Panc1 (cell line): ENCODE measurements around the gene METTL9. TPM values are rescaled to one million over a fixed set of nuclear protein-coding genes. Genes with fewer than 3 reads are reported as not detected.
"Not testable (repeated sequence)": the region's sequence is repeated elsewhere in the genome, so short reads cannot be mapped to it uniquely, and the experiment has no call there.

Experiments
- ATAC-seq: fragments of 200-7000 bp; cut with Tn5 transposase; 2 replicates; pipeline ENCODE4 v1.9.1; 2020; ENCODE audit warnings: mild to moderate bottlenecking, moderate library complexity
- BruUV-seq: library from RNA; stranded (reverse); fragments of 400-500 nt; replicated peaks from 2 replicates; lab custom pipeline; 2021; lab: Mats Ljungman, UMichigan
- CTCF ChIA-PET: fragments of 300-600 bp; sonication (Branson Sonifier 250); formaldehyde crosslinking; loops from one replicate; lab custom pipeline; 2022; ENCODE audit warnings: antibody characterized with exemption; lab: Charles Lee
- POLR2A ChIA-PET: fragments of 300-600 bp; sonication (Branson Sonifier 250); formaldehyde crosslinking; loops from one replicate; lab custom pipeline; 2022; ENCODE audit warnings: antibody characterized with exemption; lab: Charles Lee
- DNase-seq: peaks from one replicate; pipeline ENCODE4 v3.0.0-alpha.2; 2010; ENCODE audit warnings: low read depth, low spot score
- H3K27ac ChIP-seq: 2 replicates; pipeline ENCODE4 v1.5.1; 2011; ENCODE audit warnings: mild to moderate bottlenecking, low read length, inconsistent platforms
- H3K27me3 ChIP-seq: fragments of 200-500 bp; sonication (Bioruptor generic); 2 replicates; pipeline ENCODE4 v1.6.0; 2014; ENCODE audit warnings: low read length, inconsistent platforms; ENCODE audit not compliant: control insufficient read depth, insufficient read depth
- H3K36me3 ChIP-seq: fragments of 200-500 bp; sonication (Bioruptor generic); 2 replicates; pipeline ENCODE4 v1.5.1; 2014; ENCODE audit warnings: inconsistent platforms, mild to moderate bottlenecking, low read length, moderate library complexity; ENCODE audit not compliant: control insufficient read depth, insufficient read depth
- H3K4me1 ChIP-seq: 2 replicates; pipeline ENCODE4 v1.5.1; 2011; ENCODE audit warnings: inconsistent platforms, mild to moderate bottlenecking, low read length, moderate library complexity; ENCODE audit not compliant: control insufficient read depth, insufficient read depth
- H3K4me3 ChIP-seq, 2 experiments: 2 replicates each; pipeline ENCODE4 v1.5.1; 2011 to 2012; ENCODE audit warnings: low read depth in 2 of 2, low read length in 2 of 2, mild to moderate bottlenecking in 2 of 2, inconsistent platforms in 1 of 2, moderate library complexity in 1 of 2
- H3K9me3 ChIP-seq: fragments of 200-500 bp; sonication (Bioruptor generic); 2 replicates; pipeline ENCODE4 v1.5.1; 2014; ENCODE audit warnings: low read depth, mild to moderate bottlenecking, inconsistent platforms, low read length, moderate library complexity; ENCODE audit not compliant: control insufficient read depth, insufficient read depth
- CTCF ChIP-seq: fragments of 450-650 bp; IDR thresholded peaks from 2 replicates; pipeline ENCODE4 v1.5.1; 2017; ENCODE audit warnings: mild to moderate bottlenecking
- POLR2AphosphoS5 ChIP-seq: IDR thresholded peaks from 2 replicates; pipeline ENCODE4 v1.6.1; 2012; ENCODE audit warnings: mild to moderate bottlenecking, low read depth, low read length, moderate library complexity
- REST ChIP-seq, 2 experiments: IDR thresholded peaks; 2 replicates each; pipeline ENCODE4 v1.6.1; 2011 to 2012; ENCODE audit warnings: low read depth in 2 of 2, control low read depth in 1 of 2, low read length in 1 of 2, mild to moderate bottlenecking in 1 of 2, moderate library complexity in 1 of 2; ENCODE audit not compliant: insufficient read depth in 1 of 2
- SIN3A ChIP-seq: IDR thresholded peaks from 2 replicates; pipeline ENCODE4 v1.6.1; 2012; ENCODE audit warnings: low read depth, mild to moderate bottlenecking, low read length, moderate library complexity, borderline replicate concordance; ENCODE audit not compliant: insufficient read depth
- TCF7L2 ChIP-seq: IDR thresholded peaks from 2 replicates; pipeline ENCODE4 v1.6.1; 2011; ENCODE audit warnings: mild to moderate bottlenecking, low read depth, low read length, inconsistent platforms
- in situ Hi-C: cut with HindIII; loops from 2 replicates; pipeline ENCODE4 v1.10.0; 2016; ENCODE audit warnings: low sequenced_read_pairs, low pct_unique_long_range_greater_than_20kb
- intact Hi-C: fragments of 100-400 bp; cut with micrococcal nuclease; formaldehyde crosslinking; loops from one replicate; pipeline ENCODE4 v1.10.0; 2022; ENCODE audit not compliant: unreplicated experiment
- total RNA-seq: library from RNA; stranded (reverse); gene quantifications from one replicate; pipeline ENCODE4 v1.2.1, GENCODE V29; 2021; ENCODE audit not compliant: unreplicated experiment

METTL9 gene
- total RNA-seq, 1 experiment from 2014 or later = 86.1 TPM

- ChIA-PET CTCF (no interaction called here), POLR2A (no interaction called here)
- in situ Hi-C loops = no loop called here
- Histone ChIP-seq H3K27me3 (no peaks in the 10 kb centered on the region), H3K36me3 (no peaks in the 10 kb centered on the region), H3K9me3 (no peaks in the 10 kb centered on the region), H3K27ac (no peak overlapping the region), H3K4me3 (no peak overlapping the region), H3K4me1 (peaks cover 12% of the 10 kb centered on the region)
- intact Hi-C loops = no loop called here
- ATAC-seq (no peak), DNase-seq (no peak)
- no peak for TF ChIP-seq POLR2AphosphoS5
- TF ChIP-seq CTCF = no peak
- TF ChIP-seq SIN3A = no peak
- TF ChIP-seq TCF7L2 = no peak
- TF ChIP-seq REST (IDR thresholded peaks at IDR 0.05; ENCODE audit: insufficient read depth in 1 of 2, low read depth in 2 of 2, low read length in 1 of 2) = no peak
- no TSS peak for BruUV-seq
Measured at GRCh38 chr16:21602785-21603184, 3.4 kb downstream of the METTL9 start.

GRCh38 chr16:21603928-21604327 lies 4.6 kb downstream of the METTL9 start:
- CTCF ChIA-PET = interaction anchor here (1.2 to 1.6 kb wide), 2 partner anchors 19 to 53 kb away, joined by 3 to 4 read pairs; no protein-coding TSS in a partner anchor
- intact Hi-C loops = no loop called here
- H3K4me1 ChIP-seq = peaks cover 12% of the 10 kb centered on the region

GRCh38 chr16:21605848-21606247 lies 6.5 kb downstream of the METTL9 start:
- H3K36me3 ChIP-seq, H3K4me3 ChIP-seq, in situ Hi-C loops, H3K27me3 ChIP-seq, H3K9me3 ChIP-seq, DNase-seq, intact Hi-C loops, ATAC-seq, BruUV-seq, H3K27ac ChIP-seq, CTCF ChIA-PET: not testable (repeated sequence)
- POLR2A ChIA-PET = interaction anchor here (0.7 kb wide), 1 partner anchor 30 kb away, joined by 3 read pairs; no protein-coding TSS in a partner anchor
- peaks cover 16% of the 10 kb centered on the region for H3K4me1 ChIP-seq

More at GRCh38 chr16:21603928-21604327, 4.6 kb downstream of the METTL9 start:
- no peak for ATAC-seq
- in situ Hi-C loops = no loop called here
- Histone ChIP-seq H3K27me3 (no peaks in the 10 kb centered on the region), H3K27ac (no peak overlapping the region), H3K4me3 (no peak overlapping the region), H3K36me3 (no peaks in the 10 kb centered on the region), H3K9me3 (no peaks in the 10 kb centered on the region)
- no peak for DNase-seq
- POLR2A ChIA-PET = interaction anchor here (0.7 kb wide), 1 partner anchor 67 kb away, joined by 3 read pairs; no protein-coding TSS in a partner anchor
- no peak for TF ChIP-seq POLR2AphosphoS5
- TF ChIP-seq TCF7L2 = no peak
- BruUV-seq = no TSS peak
